Stimulated activated CD4-positive, alpha-beta T cell treated with anti-CD3 and anti-CD28 coated beads, Interleukin-12 subunit alpha, Interleukin-12 subunit beta, amount 100 ng/mL, for 24 hours (primary cell): ENCODE measurements around the gene OXT.
"Not testable (repeated sequence)": the region's sequence is repeated elsewhere in the genome, so short reads cannot be mapped to it uniquely, and the experiment has no call there.

ENCODE experiments used
- DNase-seq, 2 experiments: peaks; one replicate each; pipeline ENCODE4 v3.0.0-alpha.2; 2020; ENCODE audit warnings: low read depth in 2 of 2

Gene OXT

GRCh38 chr20:3109350-3110302, 38.2 kb downstream of the OXT start:
- DNase-seq, result no peak

DNA sequence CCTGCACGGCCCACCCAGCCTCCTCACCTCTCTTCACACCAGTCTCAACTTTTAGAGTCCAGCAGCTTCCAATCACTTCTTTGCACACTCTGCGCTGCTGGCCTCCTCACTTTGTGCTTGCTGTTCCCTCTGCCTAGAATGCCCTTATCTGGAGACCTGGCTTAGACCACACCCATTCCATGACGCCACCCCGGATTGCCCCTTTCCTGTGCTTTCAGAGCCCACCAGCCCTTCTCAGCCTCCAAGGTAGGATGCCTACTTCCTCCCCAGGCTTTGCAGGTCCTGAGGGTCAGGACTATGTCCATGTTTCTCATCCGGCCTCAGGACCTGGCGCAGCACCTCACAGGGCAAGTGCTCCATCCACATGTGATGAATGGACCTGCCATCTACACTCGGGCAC, 40.1 kb downstream of the OXT start:
- no peak for DNase-seq

DNA sequence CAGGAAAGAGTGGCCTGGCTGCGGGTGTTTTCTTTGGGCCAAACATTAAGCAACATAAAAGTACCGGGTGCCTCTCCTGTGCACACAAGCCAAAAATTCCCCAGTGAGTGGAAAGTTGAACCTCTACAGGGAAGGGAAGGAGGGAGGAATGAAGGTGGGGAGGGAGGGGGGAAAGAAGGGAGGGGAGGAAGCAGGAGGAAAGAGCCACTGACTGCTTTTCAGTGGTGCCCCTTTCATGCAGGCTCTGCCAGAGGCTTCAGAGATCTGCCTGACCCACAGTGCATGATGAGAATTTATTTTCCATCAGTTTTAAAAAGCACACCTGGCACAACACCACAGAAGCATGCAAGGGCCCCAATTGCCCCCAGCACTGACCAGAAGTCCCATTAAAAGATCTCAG, 40.6 kb downstream of the OXT start:
- DNase-seq, result no peak

DNA sequence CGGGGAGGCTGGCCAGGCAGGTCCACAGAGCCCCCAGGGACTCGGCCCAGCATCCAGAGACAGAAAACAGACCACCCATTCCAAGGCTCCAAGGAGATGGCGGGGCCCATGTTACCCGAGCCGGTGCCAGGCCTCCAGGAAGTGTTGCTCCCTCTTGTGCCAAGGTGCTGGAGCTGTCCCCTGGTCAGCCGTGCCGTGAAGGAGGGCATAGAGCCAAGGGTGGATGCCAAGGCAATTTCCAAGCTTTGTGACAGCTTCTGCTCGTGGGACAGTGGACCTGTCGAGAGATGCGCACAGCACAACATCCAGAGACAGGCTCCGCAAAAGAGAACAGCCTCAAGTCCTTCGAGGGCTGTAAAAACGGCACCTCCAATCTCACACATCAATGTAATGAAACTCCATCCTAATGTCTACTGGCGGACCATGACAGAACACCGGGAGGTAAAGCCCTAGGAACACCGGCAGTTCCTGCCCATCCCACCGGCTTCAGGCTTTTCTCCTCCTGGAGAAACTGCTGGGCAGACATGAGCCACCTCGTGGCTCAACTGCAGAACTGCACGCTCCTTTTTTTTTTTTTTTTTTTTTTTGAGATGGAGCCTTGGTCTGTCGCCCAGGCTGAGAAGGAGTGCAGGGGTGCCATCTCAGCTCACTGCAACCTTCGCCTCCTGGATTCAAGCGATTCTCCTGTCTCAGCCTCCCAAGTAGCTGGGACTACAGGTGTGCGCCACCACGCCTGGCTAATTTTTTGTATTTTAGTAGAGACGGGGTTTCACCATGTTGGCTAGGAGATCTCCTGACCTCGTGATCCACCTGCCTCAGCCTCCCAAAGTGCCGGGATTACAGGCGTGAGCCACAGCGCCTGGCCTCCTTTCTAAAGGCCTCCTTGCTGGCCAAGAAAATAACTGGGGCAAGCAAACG, 44.0 kb downstream of the OXT start:
- DNase-seq, result no peak

- DNase-seq, result no peak
Measured at GRCh38 chr20:3116341-3116740, 44.9 kb downstream of the OXT start.

GRCh38 chr20:3117839-3118379, 46.5 kb downstream of the OXT start:
- not testable (repeated sequence) for DNase-seq

DNA sequence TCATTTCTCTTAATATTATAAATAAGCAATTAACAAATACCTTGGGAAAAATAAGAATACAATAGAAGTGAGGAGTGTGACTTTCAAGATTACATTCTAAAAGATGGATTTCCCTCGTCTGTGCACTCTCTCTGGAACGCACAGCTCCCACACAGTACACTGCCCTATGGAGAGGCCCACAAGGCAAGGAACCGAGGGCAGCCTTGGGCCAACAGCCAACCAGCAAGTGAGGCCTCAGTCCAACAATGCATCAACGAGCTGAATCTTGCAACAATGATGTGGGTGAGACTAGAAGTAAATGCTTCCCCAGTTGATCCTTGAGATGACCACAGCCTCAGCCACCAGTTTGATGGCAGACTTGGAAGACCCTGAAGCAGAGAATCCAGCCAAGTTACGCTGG, 47.6 kb downstream of the OXT start:
- DNase-seq, result no peak

- DNase-seq, result no peak
Measured at GRCh38 chr20:3121271-3121911, 50.0 kb downstream of the OXT start.
